Erythroblast (primary cell): Measurements from ENCODE around the gene MAP3K9.

Experiments
- GATA1 ChIP-seq: IDR thresholded peaks from 2 replicates; pipeline ENCODE4 v1.6.1; 2011; ENCODE audit warnings: low read depth, mild to moderate bottlenecking, control low read depth, low read length, moderate library complexity
- POLR2A ChIP-seq: IDR thresholded peaks from 2 replicates; pipeline ENCODE4 v1.6.1; 2011; ENCODE audit warnings: mild to moderate bottlenecking, low read length

- TF ChIP-seq POLR2A (no peak), GATA1 (no peak)
Observed at GRCh38 chr14:70755655-70756054, 53.7 kb downstream of the MAP3K9 start.
